ENCODE results near the gene CTTN.

The CTTN gene

DNA sequence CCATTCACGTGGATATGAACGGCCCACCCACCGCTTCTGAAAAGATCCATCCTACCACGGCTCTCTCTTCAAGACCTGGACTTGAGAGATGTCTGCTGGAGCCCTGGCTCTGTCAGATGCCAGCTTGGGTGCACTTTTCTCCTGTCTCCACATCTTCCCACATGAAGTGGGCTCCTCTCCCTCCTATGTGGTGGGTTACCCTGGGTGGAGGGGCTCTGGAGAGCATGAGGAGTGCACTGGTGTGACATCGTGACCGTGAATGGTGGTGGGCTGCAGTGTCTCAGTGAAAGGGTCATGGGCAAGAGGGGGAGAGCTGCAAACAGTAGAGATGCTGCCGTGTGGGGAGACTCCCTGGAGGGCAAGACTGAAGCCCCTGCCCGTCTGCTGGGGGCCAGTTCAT, 76.4 kb downstream of the CTTN start:
- H3K4me3 ChIP-seq (ENCODE audit: low read depth, low read length) = no peak overlapping the region
- TF ChIP-seq, protein P1, sequence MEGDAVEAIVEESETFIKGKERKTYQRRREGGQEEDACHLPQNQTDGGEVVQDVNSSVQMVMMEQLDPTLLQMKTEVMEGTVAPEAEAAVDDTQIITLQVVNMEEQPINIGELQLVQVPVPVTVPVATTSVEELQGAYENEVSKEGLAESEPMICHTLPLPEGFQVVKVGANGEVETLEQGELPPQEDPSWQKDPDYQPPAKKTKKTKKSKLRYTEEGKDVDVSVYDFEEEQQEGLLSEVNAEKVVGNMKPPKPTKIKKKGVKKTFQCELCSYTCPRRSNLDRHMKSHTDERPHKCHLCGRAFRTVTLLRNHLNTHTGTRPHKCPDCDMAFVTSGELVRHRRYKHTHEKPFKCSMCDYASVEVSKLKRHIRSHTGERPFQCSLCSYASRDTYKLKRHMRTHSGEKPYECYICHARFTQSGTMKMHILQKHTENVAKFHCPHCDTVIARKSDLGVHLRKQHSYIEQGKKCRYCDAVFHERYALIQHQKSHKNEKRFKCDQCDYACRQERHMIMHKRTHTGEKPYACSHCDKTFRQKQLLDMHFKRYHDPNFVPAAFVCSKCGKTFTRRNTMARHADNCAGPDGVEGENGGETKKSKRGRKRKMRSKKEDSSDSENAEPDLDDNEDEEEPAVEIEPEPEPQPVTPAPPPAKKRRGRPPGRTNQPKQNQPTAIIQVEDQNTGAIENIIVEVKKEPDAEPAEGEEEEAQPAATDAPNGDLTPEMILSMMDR (IDR thresholded peaks at IDR 0.05; ENCODE audit: borderline replicate concordance, insufficient read depth, low read depth, low read length) = no peak

DNA sequence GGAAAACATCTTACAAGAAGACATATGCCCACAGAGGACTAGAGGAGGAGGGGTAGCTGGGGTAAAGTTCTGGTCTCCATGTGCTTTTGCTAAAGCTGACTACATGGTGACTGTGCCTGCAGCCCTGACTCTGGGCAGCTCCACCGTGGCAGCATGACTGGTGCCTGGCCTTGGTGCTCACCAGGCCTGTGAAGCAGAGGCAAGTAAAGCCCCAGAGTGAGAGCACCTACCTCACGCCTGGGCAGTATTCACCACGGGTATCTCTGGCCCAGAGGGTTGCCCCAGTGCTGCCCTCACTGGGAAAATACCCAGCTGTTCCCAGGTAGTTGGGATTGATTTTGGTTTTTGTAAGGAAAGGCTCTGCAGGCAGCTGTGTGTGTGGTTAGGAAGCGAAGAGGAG, 78.3 kb downstream of the CTTN start:
- TF ChIP-seq, protein P1 (IDR thresholded peaks at IDR 0.05; ENCODE audit: borderline replicate concordance, insufficient read depth, low read depth, low read length) = no peak
- no peak overlapping the region for H3K4me3 ChIP-seq (ENCODE audit: low read depth, low read length)

DNA sequence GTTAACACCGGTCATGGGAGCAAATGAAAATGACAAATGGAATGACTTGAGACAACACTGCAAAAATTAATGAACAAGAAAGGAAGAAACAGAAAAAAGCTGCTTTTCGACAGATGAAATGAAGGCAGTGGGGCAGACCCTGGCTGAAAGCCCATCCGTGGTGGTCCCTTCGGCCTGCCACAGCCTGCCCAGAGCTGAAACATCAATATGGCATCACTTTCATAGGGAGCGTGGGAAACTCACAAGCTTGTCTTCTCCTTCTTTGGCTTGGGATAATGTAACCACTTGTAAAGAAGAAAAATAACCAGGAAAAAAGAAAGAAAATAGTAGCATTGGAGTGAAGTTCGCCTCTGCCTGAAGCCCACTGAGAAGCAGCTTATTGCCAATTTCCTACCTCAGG, 78.8 kb downstream of the CTTN start:
- H3K4me3 ChIP-seq (ENCODE audit: low read depth, low read length) = no peak overlapping the region
- TF ChIP-seq, protein P1 (IDR thresholded peaks at IDR 0.05; ENCODE audit: borderline replicate concordance, insufficient read depth, low read depth, low read length) = no peak

DNA sequence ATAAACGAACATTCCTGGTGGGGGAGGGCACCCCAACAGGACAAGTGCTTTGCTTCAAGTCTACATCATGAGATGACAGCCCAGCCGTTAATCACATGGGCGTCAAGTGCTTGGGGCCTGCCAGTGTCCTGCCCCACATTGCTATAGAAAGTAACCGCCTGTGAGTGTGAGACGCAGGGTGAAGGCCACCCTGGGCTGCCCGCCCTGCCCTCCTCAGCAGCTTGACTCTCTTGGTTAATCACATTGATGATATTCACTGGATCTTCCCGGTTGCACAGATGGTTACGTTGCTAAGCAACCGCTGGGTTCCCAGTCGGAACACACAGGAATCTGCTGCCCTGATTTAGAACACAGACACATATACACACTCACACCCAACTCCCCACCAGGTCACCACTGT, 79.3 kb downstream of the CTTN start:
- TF ChIP-seq, protein P1 (IDR thresholded peaks at IDR 0.05; ENCODE audit: borderline replicate concordance, insufficient read depth, low read depth, low read length) = no peak
- H3K4me3 ChIP-seq (ENCODE audit: low read depth, low read length) = no peak overlapping the region

DNA sequence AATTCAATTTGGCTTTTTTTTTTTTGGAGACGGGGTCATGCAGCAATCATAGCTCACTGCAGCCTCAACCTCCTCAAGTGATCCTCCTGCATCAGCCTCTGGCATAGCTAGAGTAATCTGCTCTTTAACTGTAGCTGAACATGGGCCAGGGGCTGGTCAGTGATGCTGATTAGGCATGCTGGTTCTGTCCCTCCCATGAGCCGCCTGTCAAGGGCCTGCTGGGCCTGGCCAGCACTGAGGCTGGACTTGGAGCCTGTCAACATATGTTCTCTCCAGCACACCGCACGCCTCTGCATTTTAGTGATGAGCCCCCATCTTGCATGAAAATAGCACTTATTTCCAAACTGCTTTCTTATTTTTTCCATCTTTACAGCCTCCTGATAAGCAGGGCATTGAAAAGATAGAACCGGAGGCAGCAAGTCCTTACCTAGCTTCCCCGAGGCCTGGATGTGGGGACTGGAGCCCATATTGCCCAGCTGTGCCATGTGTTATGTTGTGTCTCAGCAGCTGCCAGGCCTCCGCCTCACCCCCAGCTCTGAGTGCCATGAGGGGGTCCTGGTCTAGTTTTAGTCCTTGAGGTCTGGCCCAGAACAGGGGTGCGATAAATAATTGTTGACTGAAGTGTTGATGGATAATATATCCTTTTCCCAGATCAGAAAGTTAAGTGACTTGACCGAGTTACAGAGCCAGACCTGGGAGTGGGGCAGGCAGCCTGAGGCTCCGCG, 80.0 kb downstream of the CTTN start:
- TF ChIP-seq, protein P1 (IDR thresholded peaks at IDR 0.05; ENCODE audit: borderline replicate concordance, insufficient read depth, low read depth, low read length) = no peak

DNA sequence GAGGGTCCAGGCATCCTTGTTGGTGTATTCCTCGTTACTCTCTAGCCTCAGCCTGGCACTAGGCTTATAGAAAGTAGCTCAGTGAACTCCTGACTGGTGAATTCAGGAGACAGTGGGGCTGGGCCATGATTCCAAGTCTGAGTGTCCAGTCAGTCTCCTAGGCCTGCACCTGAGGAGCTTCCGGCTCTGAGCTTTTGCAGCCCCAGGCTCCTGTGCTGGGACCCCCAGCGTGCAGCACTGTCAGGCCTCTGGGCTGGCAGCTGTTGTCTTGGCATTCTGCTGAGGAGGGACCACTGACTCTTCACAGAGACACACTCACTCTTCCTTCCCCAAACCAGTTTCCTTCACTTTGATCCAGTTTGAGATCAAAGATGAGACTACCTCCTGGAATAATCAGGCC, 82.4 kb downstream of the CTTN start:
- TF ChIP-seq, protein P1 (IDR thresholded peaks at IDR 0.05; ENCODE audit: borderline replicate concordance, insufficient read depth, low read depth, low read length) = no peak
- no peak overlapping the region for H3K4me3 ChIP-seq (ENCODE audit: low read depth, low read length)

More for the DNA sequence above, 80.0 kb downstream of the CTTN start:
- H3K4me3 ChIP-seq (ENCODE audit: low read depth, low read length) = no peak overlapping the region
